Smooth muscle cell of trachea (primary cell): Measurements from ENCODE around the gene ATP11B. TPM values are rescaled to one million over a fixed set of nuclear protein-coding genes. Genes with fewer than 3 reads are reported as not detected.

Source experiments
- total RNA-seq: library from RNA; depleted of rRNA; stranded (reverse); fragments of >200 nt; gene quantifications from 2 replicates; pipeline ENCODE4 v1.2.1, GENCODE V29; 2014

Gene ATP11B
- total RNA-seq = 65.8 and 74.3 TPM in 2 replicates

DNA sequence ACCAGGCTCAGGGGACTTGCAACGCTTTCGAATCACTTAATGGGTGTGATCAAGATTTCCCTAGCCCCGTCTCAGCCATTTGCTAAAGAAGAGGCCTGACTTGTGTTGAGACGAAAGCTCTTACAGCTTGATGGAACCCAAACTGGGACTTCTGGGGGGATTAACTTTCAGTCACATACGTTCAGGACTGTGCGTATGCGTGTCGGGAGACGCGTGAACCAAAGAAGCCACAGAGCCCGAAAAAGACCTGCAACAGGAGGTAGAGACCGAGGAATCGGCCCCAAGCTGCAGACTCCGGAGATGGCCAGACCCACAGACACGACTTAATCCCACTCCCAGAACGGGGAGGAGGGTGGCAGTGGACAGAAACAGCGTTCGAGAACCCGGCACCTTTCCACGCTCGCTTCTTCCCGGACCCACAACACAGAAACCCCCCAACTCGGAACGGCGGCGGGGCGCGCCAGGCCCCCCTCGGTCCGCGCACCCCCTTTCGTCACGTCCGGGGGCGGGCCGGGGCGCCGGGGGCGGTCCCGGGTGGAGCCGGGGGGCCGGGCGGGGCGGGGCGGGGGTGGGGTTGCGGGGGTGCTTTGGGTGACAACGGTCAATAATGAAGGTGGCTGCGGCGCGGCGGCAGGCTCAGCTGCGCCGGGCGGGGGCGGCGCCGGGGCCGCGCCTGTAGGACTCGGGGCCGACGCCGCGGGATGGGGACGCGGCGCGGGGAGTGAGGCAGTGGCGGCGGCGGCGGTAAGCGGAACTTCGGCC is at the start of gene ATP11B:
ATP11B (plus strand) TSS at position 604 of the 762 bp plus-strand sequence. CDS start 256 bp downstream, outside the sequence.

Other genes with a start within 250 kb of the ATP11B start
- gene DCUN1D1, start 187.0 kb downstream of the ATP11B start, total RNA-seq = 33.9 and 39.7 TPM in 2 replicates